IMR-90 (cell line): Measurements from ENCODE around the gene KCNA10. TPM values are rescaled to one million over a fixed set of nuclear protein-coding genes. Genes with fewer than 3 reads are reported as not detected.

Source experiments
- ATAC-seq: fragments of 200-7000 bp; cut with Tn5 transposase; 2 replicates; pipeline ENCODE4 v1.9.1; 2020; ENCODE audit warnings: low read depth, mild to moderate bottlenecking, moderate library complexity
- BruUV-seq: library from RNA; stranded (reverse); fragments of 400-500 nt; replicated peaks from 2 replicates; lab custom pipeline; 2021; lab: Mats Ljungman, UMichigan
- CTCF ChIA-PET: fragments of 300-600 bp; formaldehyde crosslinking; extraction: SDS; loops from one replicate; lab custom pipeline; 2021; ENCODE audit warnings: antibody characterized with exemption; lab: Yijun Ruan, JAX
- POLR2A ChIA-PET: fragments of 300-600 bp; sonication (Branson Sonifier 250); formaldehyde crosslinking; loops from one replicate; lab custom pipeline; 2022; ENCODE audit warnings: antibody characterized with exemption; ENCODE audit not compliant: unreplicated experiment; lab: Charles Lee
- DNase-seq: peaks from one replicate; pipeline ENCODE4 v3.0.0; 2013
- H2AFZ ChIP-seq: replicated peaks from 2 replicates; pipeline ENCODE3; 2013; ENCODE audit warnings: low read length, mild to moderate bottlenecking; ENCODE audit not compliant: poor library complexity
- H2AK5ac ChIP-seq: 2 replicates; pipeline ENCODE4 v1.6.1; 2013; ENCODE audit warnings: low read depth, low read length, inconsistent platforms
- H2AK9ac ChIP-seq: replicated peaks from 2 replicates; pipeline ENCODE3; 2013; ENCODE audit warnings: mild to moderate bottlenecking, low read depth, low read length, moderate library complexity; ENCODE audit not compliant: poor library complexity
- H2BK120ac ChIP-seq: 2 replicates; pipeline ENCODE4 v1.6.1; 2013; ENCODE audit warnings: low read depth, low read length, inconsistent platforms
- H2BK15ac ChIP-seq: 3 replicates; pipeline ENCODE4 v1.6.1; 2013; ENCODE audit warnings: low read depth, low read length, inconsistent platforms
- H2BK20ac ChIP-seq: 2 replicates; pipeline ENCODE4 v1.6.1; 2013; ENCODE audit warnings: low read depth, mild to moderate bottlenecking, inconsistent platforms, low read length, moderate library complexity
- H2BK5ac ChIP-seq: 2 replicates; pipeline ENCODE4 v1.6.1; 2013; ENCODE audit warnings: mild to moderate bottlenecking, low read depth, low read length, inconsistent platforms; ENCODE audit not compliant: poor library complexity, severe bottlenecking
- H3K14ac ChIP-seq: replicated peaks from 2 replicates; pipeline ENCODE4 v1.6.1; 2013; ENCODE audit warnings: low read depth, low read length, inconsistent platforms
- H3K18ac ChIP-seq: 2 replicates; pipeline ENCODE4 v1.6.1; 2013; ENCODE audit warnings: low read depth, low read length, control low read depth
- H3K23ac ChIP-seq: 2 replicates; pipeline ENCODE4 v1.6.1; 2013; ENCODE audit warnings: low read depth, low read length, inconsistent platforms
- H3K27ac ChIP-seq: 2 replicates; pipeline ENCODE4 v1.5.1; 2013; ENCODE audit warnings: mild to moderate bottlenecking, control low read depth, low read length; ENCODE audit not compliant: insufficient read depth
- H3K27me3 ChIP-seq: 2 replicates; pipeline ENCODE4 v1.6.1; 2013; ENCODE audit warnings: low read length; ENCODE audit not compliant: control insufficient read depth, insufficient read depth
- H3K36me3 ChIP-seq: 2 replicates; pipeline ENCODE4 v1.6.1; 2013; ENCODE audit warnings: low read length, mixed read lengths; ENCODE audit not compliant: control insufficient read depth, insufficient read depth
- H3K4ac ChIP-seq: 2 replicates; pipeline ENCODE4 v1.6.1; 2013; ENCODE audit warnings: low read depth, low read length, inconsistent platforms
- H3K4me1 ChIP-seq: 2 replicates; pipeline ENCODE4 v1.6.1; 2013; ENCODE audit warnings: low read length, mixed read lengths; ENCODE audit not compliant: control insufficient read depth, insufficient read depth
- H3K4me2 ChIP-seq: 2 replicates; pipeline ENCODE4 v1.6.1; 2013; ENCODE audit warnings: low read depth, mild to moderate bottlenecking, control low read depth, low read length, moderate library complexity
- H3K4me3 ChIP-seq: 2 replicates; pipeline ENCODE4 v1.5.1; 2013; ENCODE audit warnings: low read depth, mild to moderate bottlenecking, control low read depth, low read length, moderate library complexity; ENCODE audit not compliant: insufficient read depth
- H3K56ac ChIP-seq: 2 replicates; pipeline ENCODE4 v1.6.1; 2013; ENCODE audit warnings: low read length, inconsistent platforms; ENCODE audit not compliant: insufficient read depth; ENCODE audit errors: extremely low read depth
- H3K79me1 ChIP-seq, 2 experiments: 2 replicates each; pipeline ENCODE4 v1.6.1; 2013; ENCODE audit warnings: low read length in 2 of 2, inconsistent platforms in 1 of 2, low read depth in 1 of 2
- H3K9ac ChIP-seq: 2 replicates; pipeline ENCODE4 v1.6.1; 2013; ENCODE audit warnings: low read depth, low read length, control low read depth
- H3K9me1 ChIP-seq: 2 replicates; pipeline ENCODE4 v1.6.1; 2013; ENCODE audit warnings: low read length, inconsistent platforms; ENCODE audit not compliant: insufficient read depth
- H3K9me3 ChIP-seq: 2 replicates; pipeline ENCODE4 v1.6.1; 2013; ENCODE audit warnings: low read length; ENCODE audit not compliant: control insufficient read depth, insufficient read depth
- H4K20me1 ChIP-seq: 2 replicates; pipeline ENCODE4 v1.6.1; 2013; ENCODE audit warnings: low read length, inconsistent platforms; ENCODE audit not compliant: insufficient read depth
- H4K5ac ChIP-seq: 2 replicates; pipeline ENCODE4 v1.6.1; 2013; ENCODE audit warnings: mild to moderate bottlenecking, low read depth, low read length, control low read depth
- H4K8ac ChIP-seq, 2 experiments: 2 replicates each; pipeline ENCODE4 v1.6.1; 2013; ENCODE audit warnings: low read depth in 2 of 2, low read length in 2 of 2, control low read depth in 1 of 2, inconsistent platforms in 1 of 2
- H4K91ac ChIP-seq: 2 replicates; pipeline ENCODE4 v1.6.1; 2013; ENCODE audit warnings: low read depth, low read length, inconsistent platforms; ENCODE audit not compliant: insufficient read depth
- FOS ChIP-seq: fragments of 150-350 bp; IDR thresholded peaks from 2 replicates; pipeline ENCODE4 v1.6.1; 2016; ENCODE audit warnings: low read depth, low read length
- WGBS, 2 experiments: methylation state at CpG; one replicate each; pipeline versions ENCODE4 v1.1.5 to v1.1.7; 2013; ENCODE audit warnings: missing lambda C conversion rate in 2 of 2; ENCODE audit not compliant: insufficient read length in 1 of 2; ENCODE audit errors: extremely low coverage in 2 of 2; 5-methylcytosine and 5-hydroxymethylcytosine counted together
- dilution Hi-C: fragments of 300-500 bp; cut with HindIII; formaldehyde crosslinking; loops from one replicate; pipeline ENCODE4 v1.14.3; 2018; ENCODE audit warnings: low sequenced_read_pairs; ENCODE audit not compliant: unreplicated experiment
- in situ Hi-C: fragments of 300-500 bp; cut with MboI; formaldehyde crosslinking; loops from 3 replicates; pipeline ENCODE4 v1.14.3; 2019; ENCODE audit warnings: low sequenced_read_pairs, inconsistent platforms, mixed read lengths
- intact Hi-C: fragments of 100-400 bp; cut with micrococcal nuclease; formaldehyde crosslinking; loops from 2 replicates; pipeline ENCODE4 v1.10.0; 2022
- polyA plus RNA-seq, 3 experiments: library from polyadenylated mRNA; depleted of rRNA; stranded (reverse); fragments of >200 nt; gene quantifications; 2 replicates each; pipeline ENCODE4 v1.2.3, GENCODE V29; 2012; ENCODE audit warnings: low replicate concordance in 1 of 3
- total RNA-seq: library from RNA; depleted of rRNA; stranded (reverse); fragments of >200 nt; gene quantifications from 2 replicates; pipeline ENCODE4 v1.2.3, GENCODE V29; 2012

The KCNA10 gene
- total and polyA plus RNA-seq, 2 of the 4 experiments (the other 2 are of a cell fraction) = not detected

DNA sequence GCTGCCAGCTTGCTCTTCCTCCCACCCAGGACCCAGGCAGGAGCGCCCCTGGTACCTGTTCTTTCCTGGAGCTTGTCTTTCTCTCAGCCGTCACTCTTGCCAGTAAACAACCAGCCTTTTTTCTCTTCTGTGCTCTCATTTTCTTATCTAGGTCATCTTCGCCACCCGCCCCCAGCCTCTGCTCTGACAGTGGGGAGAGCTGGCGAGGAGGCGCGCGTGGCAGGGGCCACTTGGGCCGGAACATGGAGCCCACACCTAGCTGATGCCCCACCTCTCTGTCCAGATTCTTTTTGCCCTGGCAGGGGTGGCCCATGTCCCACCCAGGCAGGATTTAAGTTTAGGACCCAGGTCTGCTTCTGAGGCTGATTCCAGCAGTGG, 35.7 kb downstream of the KCNA10 start:
- Histone ChIP-seq H3K27me3 (peaks cover 23% of the 10 kb centered on the region), H4K20me1 (no peaks in the 10 kb centered on the region), H2AFZ (no peak overlapping the region), H3K56ac (no peak overlapping the region), H4K8ac (no peak overlapping the region), H2AK5ac (no peak overlapping the region), H3K4me2 (no peak overlapping the region), H2BK120ac (no peak overlapping the region), H3K18ac (no peak overlapping the region), H3K23ac (no peak overlapping the region), H4K5ac (no peak overlapping the region), H3K9me3 (no peaks in the 10 kb centered on the region), H2BK20ac (no peak overlapping the region), H3K14ac (no peak overlapping the region), H3K4me1 (peaks cover 2% of the 10 kb centered on the region; the same call in 1 of the 2 replicates), H3K9ac (no peak overlapping the region), H3K79me1 (no peaks in the 10 kb centered on the region), H3K4ac (no peak overlapping the region), H2BK15ac (no peak overlapping the region), H3K27ac (no peak overlapping the region), H3K9me1 (no peaks in the 10 kb centered on the region), H2AK9ac (no peak overlapping the region), H3K36me3 (no peaks in the 10 kb centered on the region), H2BK5ac (no peak overlapping the region), H4K91ac (no peak overlapping the region), H3K4me3 (no peak overlapping the region)
- WGBS, 2 experiments = no CpG with 5 or more reads among the region's 9 CpGs
- CTCF ChIA-PET = interaction anchor here (1.1 to 1.3 kb wide), 2 partner anchors 13 to 24 kb away, joined by 3 to 5 read pairs; no protein-coding TSS in a partner anchor
- intact Hi-C loops = no loop called here
- DNase-seq = no peak
- no peak for ATAC-seq
- POLR2A ChIA-PET = no interaction called here
- no peak for TF ChIP-seq FOS
- no TSS peak for BruUV-seq
- in situ Hi-C loops = no loop called here
- dilution Hi-C loops = no loop called here
